Caco-2 (cell line): Measurements from ENCODE around the gene NAALADL2. TPM values are rescaled to one million over a fixed set of nuclear protein-coding genes. Genes with fewer than 3 reads are reported as not detected.

Experiments
- BruUV-seq: library from RNA; stranded (reverse); fragments of 400-500 nt; replicated peaks from 2 replicates; lab custom pipeline; 2021; lab: Mats Ljungman, UMichigan
- CTCF ChIA-PET: fragments of 300-600 bp; sonication (Branson Sonifier 250); formaldehyde crosslinking; loops from one replicate; lab custom pipeline; 2022; ENCODE audit warnings: antibody characterized with exemption; lab: Charles Lee
- POLR2A ChIA-PET: fragments of 300-600 bp; sonication (Branson Sonifier 250); formaldehyde crosslinking; loops from one replicate; lab custom pipeline; 2022; ENCODE audit warnings: antibody characterized with exemption; lab: Charles Lee
- DNase-seq, 2 experiments: peaks; one replicate each; pipeline versions ENCODE4 v3.0.0 to v3.0.0-alpha.2; 2020 to 2022
- H3K27me3 ChIP-seq: replicated peaks from 2 replicates; pipeline ENCODE4 v1.6.0; 2011; ENCODE audit warnings: low read length; ENCODE audit not compliant: control insufficient read depth, insufficient read depth
- H3K36me3 ChIP-seq: 2 replicates; pipeline ENCODE4 v1.5.1; 2011; ENCODE audit warnings: low read length; ENCODE audit not compliant: control insufficient read depth, insufficient read depth
- H3K4me1 ChIP-seq: fragments of 250-450 bp; sonication (Bioruptor Pico); 2 replicates; pipeline ENCODE4 v1.5.1; 2020; ENCODE audit warnings: mild to moderate bottlenecking
- H3K4me3 ChIP-seq: 2 replicates; pipeline ENCODE4 v1.5.1; 2011; ENCODE audit warnings: low read depth, mild to moderate bottlenecking, control low read depth, low read length
- H3K9me3 ChIP-seq: fragments of 250-450 bp; sonication (Bioruptor Pico); 2 replicates; pipeline ENCODE4 v1.5.1; 2020; ENCODE audit warnings: mild to moderate bottlenecking, moderate library complexity
- H3K27ac Mint-ChIP-seq: one replicate; pipeline ENCODE4 v1.8.0; 2022; ENCODE audit warnings: mixed read lengths; ENCODE audit not compliant: unreplicated experiment
- H3K27me3 Mint-ChIP-seq: one replicate; pipeline ENCODE4 v1.8.0; 2022; ENCODE audit warnings: mixed read lengths; ENCODE audit not compliant: insufficient read depth, unreplicated experiment
- H3K36me3 Mint-ChIP-seq: one replicate; pipeline ENCODE4 v1.8.0; 2022; ENCODE audit warnings: mild to moderate bottlenecking, mixed read lengths; ENCODE audit not compliant: insufficient read depth, unreplicated experiment
- H3K4me1 Mint-ChIP-seq: one replicate; pipeline ENCODE4 v1.8.0; 2022; ENCODE audit warnings: low read depth, mixed read lengths; ENCODE audit not compliant: unreplicated experiment
- H3K4me3 Mint-ChIP-seq: one replicate; pipeline ENCODE4 v1.8.0; 2022; ENCODE audit warnings: mild to moderate bottlenecking, moderate library complexity, mixed read lengths; ENCODE audit not compliant: unreplicated experiment
- H3K9me3 Mint-ChIP-seq: one replicate; pipeline ENCODE4 v1.8.0; 2022; ENCODE audit warnings: mixed read lengths; ENCODE audit not compliant: unreplicated experiment
- intact Hi-C: fragments of 100-400 bp; cut with micrococcal nuclease; formaldehyde crosslinking; loops from one replicate; pipeline ENCODE4 v1.10.0; 2022; ENCODE audit not compliant: unreplicated experiment
- total RNA-seq: library from RNA; stranded (reverse); gene quantifications from 2 replicates; pipeline ENCODE4 v1.2.3, GENCODE V29; 2022
- TF ChIP-seq, protein P1 (sequence below), 2 experiments: fragments of 200-600 bp in 1 of 2; IDR thresholded peaks; 1 replicate in 1 of 2; 2 replicates in 1 of 2; pipeline versions ENCODE4 v1.5.1 to v1.8.0; 2011 to 2022; ENCODE audit warnings: antibody characterized with exemption in 1 of 2, control low read depth in 1 of 2, inconsistent platforms in 1 of 2, low read depth in 1 of 2, low read length in 1 of 2, mild to moderate bottlenecking in 1 of 2, moderate library complexity in 1 of 2; ENCODE audit not compliant: insufficient read depth in 1 of 2, severe bottlenecking in 1 of 2, unreplicated experiment in 1 of 2

Gene NAALADL2
- total RNA-seq, 1 experiment from 2014 or later: 4.4 TPM

DNA sequence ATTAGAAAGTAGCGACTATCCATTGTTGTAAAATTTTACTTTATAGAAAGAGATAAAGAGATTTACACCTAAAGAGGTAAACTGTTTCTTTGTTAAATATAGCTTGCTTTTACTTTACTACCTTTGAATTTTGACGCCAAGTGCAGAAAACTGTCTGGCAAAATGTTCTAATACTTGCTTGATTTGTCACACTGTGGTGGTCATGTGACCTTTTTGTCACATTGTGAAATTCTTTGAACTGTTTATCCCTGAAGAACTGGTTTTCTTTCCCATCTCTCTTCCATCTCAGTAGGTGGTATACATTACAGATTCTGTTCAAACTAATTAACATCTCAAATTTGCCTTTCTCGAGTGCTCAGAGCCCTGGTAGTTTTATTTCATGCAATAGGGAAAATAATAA lies 327.4 kb downstream of the NAALADL2 start:
- no peak overlapping the region for H3K4me3 ChIP-seq
- BruUV-seq: no TSS peak
- CTCF ChIA-PET: no interaction called here

DNA sequence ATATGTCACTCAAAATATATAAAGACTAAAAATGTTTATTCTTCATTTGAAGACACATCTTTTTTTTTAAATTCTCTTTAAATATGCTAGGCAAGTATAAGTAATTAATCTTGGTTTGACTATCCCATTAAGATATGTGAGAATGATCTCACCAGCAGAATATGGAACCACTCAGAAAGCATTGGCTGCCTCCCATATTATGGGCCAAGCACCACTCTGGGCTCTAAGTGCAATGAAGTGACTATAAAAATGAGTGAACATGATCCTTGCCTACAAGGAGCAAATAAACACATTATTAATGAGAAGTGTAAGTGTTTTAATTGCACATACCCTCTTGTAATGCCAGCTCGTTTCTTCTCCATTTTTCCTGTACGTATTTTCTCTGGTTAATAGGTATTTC lies 328.5 kb downstream of the NAALADL2 start:
- H3K9me3 Mint-ChIP-seq: no peaks in the 10 kb centered on the region
- DNase-seq: no peak
- no peaks in the 10 kb centered on the region for H3K27me3 ChIP-seq
- no peaks in the 10 kb centered on the region; the same call in 1 of the 2 replicates for H3K9me3 ChIP-seq
- ChIA-PET CTCF (no interaction called here), POLR2A (no interaction called here)
- H3K36me3 Mint-ChIP-seq: no peaks in the 10 kb centered on the region
- no peak overlapping the region for H3K4me3 ChIP-seq
- TF ChIP-seq, protein P1, sequence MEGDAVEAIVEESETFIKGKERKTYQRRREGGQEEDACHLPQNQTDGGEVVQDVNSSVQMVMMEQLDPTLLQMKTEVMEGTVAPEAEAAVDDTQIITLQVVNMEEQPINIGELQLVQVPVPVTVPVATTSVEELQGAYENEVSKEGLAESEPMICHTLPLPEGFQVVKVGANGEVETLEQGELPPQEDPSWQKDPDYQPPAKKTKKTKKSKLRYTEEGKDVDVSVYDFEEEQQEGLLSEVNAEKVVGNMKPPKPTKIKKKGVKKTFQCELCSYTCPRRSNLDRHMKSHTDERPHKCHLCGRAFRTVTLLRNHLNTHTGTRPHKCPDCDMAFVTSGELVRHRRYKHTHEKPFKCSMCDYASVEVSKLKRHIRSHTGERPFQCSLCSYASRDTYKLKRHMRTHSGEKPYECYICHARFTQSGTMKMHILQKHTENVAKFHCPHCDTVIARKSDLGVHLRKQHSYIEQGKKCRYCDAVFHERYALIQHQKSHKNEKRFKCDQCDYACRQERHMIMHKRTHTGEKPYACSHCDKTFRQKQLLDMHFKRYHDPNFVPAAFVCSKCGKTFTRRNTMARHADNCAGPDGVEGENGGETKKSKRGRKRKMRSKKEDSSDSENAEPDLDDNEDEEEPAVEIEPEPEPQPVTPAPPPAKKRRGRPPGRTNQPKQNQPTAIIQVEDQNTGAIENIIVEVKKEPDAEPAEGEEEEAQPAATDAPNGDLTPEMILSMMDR (IDR thresholded peaks at IDR 0.05; ENCODE audit: insufficient read depth in 1 of 2, low read depth in 1 of 2, low read length in 1 of 2, severe bottlenecking in 1 of 2, unreplicated experiment in 1 of 2): no peak
- H3K36me3 ChIP-seq: no peaks in the 10 kb centered on the region
- intact Hi-C loops: no loop called here
- H3K27me3 Mint-ChIP-seq: no peaks in the 10 kb centered on the region
- H3K27ac Mint-ChIP-seq: no peak overlapping the region
- no peaks in the 10 kb centered on the region for H3K4me1 ChIP-seq
- no peak overlapping the region for H3K4me3 Mint-ChIP-seq
- no TSS peak for BruUV-seq
- no peaks in the 10 kb centered on the region for H3K4me1 Mint-ChIP-seq

More for the DNA sequence above, 327.4 kb downstream of the NAALADL2 start:
- no peaks in the 10 kb centered on the region for H3K4me1 Mint-ChIP-seq
- H3K9me3 Mint-ChIP-seq: no peaks in the 10 kb centered on the region
- H3K4me3 Mint-ChIP-seq: no peak overlapping the region
- no peaks in the 10 kb centered on the region for H3K36me3 ChIP-seq
- no peak for DNase-seq
- H3K9me3 ChIP-seq: no peaks in the 10 kb centered on the region; the same call in 1 of the 2 replicates
- no peaks in the 10 kb centered on the region for H3K36me3 Mint-ChIP-seq
- no peaks in the 10 kb centered on the region for H3K27me3 Mint-ChIP-seq
- POLR2A ChIA-PET: no interaction called here
- H3K27me3 ChIP-seq: no peaks in the 10 kb centered on the region
- no peak overlapping the region for H3K27ac Mint-ChIP-seq
- no peaks in the 10 kb centered on the region for H3K4me1 ChIP-seq
- TF ChIP-seq, protein P1 (IDR thresholded peaks at IDR 0.05; ENCODE audit: insufficient read depth in 1 of 2, low read depth in 1 of 2, low read length in 1 of 2, severe bottlenecking in 1 of 2, unreplicated experiment in 1 of 2): no peak
- intact Hi-C loops: no loop called here

DNA sequence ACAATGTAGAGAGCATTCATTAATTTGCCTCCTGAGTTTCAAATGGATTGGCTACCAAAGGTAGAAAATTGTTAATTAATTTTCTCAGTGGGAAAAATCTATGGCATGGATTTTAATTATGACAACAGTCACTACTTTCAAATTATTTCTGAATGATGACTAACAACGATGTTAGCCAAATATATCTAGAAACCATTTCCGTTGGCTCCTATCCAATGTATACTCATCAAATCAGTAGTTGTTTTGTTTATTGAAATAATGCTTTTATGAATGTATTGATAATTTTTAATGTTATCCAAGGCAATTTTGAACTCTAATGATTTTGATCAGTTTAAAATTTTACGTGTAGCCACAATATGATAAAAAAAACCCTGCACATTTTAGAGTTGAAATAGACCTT lies 333.4 kb downstream of the NAALADL2 start:
- Histone ChIP-seq H3K36me3 (no peaks in the 10 kb centered on the region), H3K27me3 (no peaks in the 10 kb centered on the region), H3K9me3 (no peaks in the 10 kb centered on the region; the same call in 1 of the 2 replicates), H3K4me3 (no peak overlapping the region), H3K4me1 (no peaks in the 10 kb centered on the region)
- no peak overlapping the region for H3K27ac Mint-ChIP-seq
- H3K27me3 Mint-ChIP-seq: no peaks in the 10 kb centered on the region
- ChIA-PET POLR2A (no interaction called here), CTCF (no interaction called here)
- intact Hi-C loops: no loop called here
- H3K36me3 Mint-ChIP-seq: no peaks in the 10 kb centered on the region
- no peak for DNase-seq
- BruUV-seq: no TSS peak
- no peaks in the 10 kb centered on the region for H3K4me1 Mint-ChIP-seq
- no peaks in the 10 kb centered on the region for H3K9me3 Mint-ChIP-seq
- TF ChIP-seq, protein P1 (IDR thresholded peaks at IDR 0.05; ENCODE audit: insufficient read depth in 1 of 2, low read depth in 1 of 2, low read length in 1 of 2, severe bottlenecking in 1 of 2, unreplicated experiment in 1 of 2): no peak
- no peak overlapping the region for H3K4me3 Mint-ChIP-seq
